CD14-positive monocyte (primary cell): ENCODE data around the gene CCN2. TPM values are rescaled to one million over a fixed set of nuclear protein-coding genes. Genes with fewer than 3 reads are reported as not detected.

Experiments used
- DNase-seq, 3 donors: peaks; one replicate each; pipeline ENCODE4 v3.0.0-alpha.2; 2011 to 2022
- H2AFZ ChIP-seq: 2 replicates; pipeline ENCODE4 v1.6.0; 2012; ENCODE audit warnings: mild to moderate bottlenecking, low read depth, low read length, inconsistent platforms; ENCODE audit not compliant: insufficient read depth, poor library complexity, severe bottlenecking
- H3K27ac ChIP-seq, 2 donors: 1 replicate in 1 of 2; 2 replicates in 1 of 2; pipeline ENCODE4 v1.5.1; 2012 to 2013; ENCODE audit warnings: low read length in 2 of 2, control low read depth in 1 of 2, inconsistent platforms in 1 of 2, low read depth in 1 of 2, mild to moderate bottlenecking in 1 of 2
- H3K27me3 ChIP-seq, 2 donors: one replicate each; pipeline versions ENCODE4 v1.6.0 to v1.6.1; 2011 to 2013; ENCODE audit warnings: low read length in 2 of 2; ENCODE audit not compliant: control insufficient read depth in 2 of 2, insufficient read depth in 2 of 2
- H3K36me3 ChIP-seq, 2 donors: replicated peaks in 1 of 2; 1 replicate in 1 of 2; 2 replicates in 1 of 2; pipeline versions ENCODE4 v1.5.1 to v1.6.1; 2012 to 2013; ENCODE audit warnings: low read length in 2 of 2, control low read depth in 1 of 2, inconsistent platforms in 1 of 2, mild to moderate bottlenecking in 1 of 2; ENCODE audit not compliant: insufficient read depth in 2 of 2, control insufficient read depth in 1 of 2
- H3K4me1 ChIP-seq, 2 donors: 1 replicate in 1 of 2; 2 replicates in 1 of 2; pipeline versions ENCODE4 v1.5.1 to v1.6.1; 2012 to 2013; ENCODE audit warnings: low read length in 2 of 2, control low read depth in 1 of 2, inconsistent platforms in 1 of 2, mild to moderate bottlenecking in 1 of 2, moderate library complexity in 1 of 2; ENCODE audit not compliant: insufficient read depth in 2 of 2, control insufficient read depth in 1 of 2
- H3K4me2 ChIP-seq: replicated peaks from 2 replicates; pipeline ENCODE3; 2012; ENCODE audit warnings: low read length, moderate library complexity, mild to moderate bottlenecking; ENCODE audit not compliant: poor library complexity, severe bottlenecking; ENCODE audit errors: extremely low read depth
- H3K4me3 ChIP-seq, 3 experiments: fragments of 200-600 bp in 1 of 3; sonication (generic) in 1 of 3; replicated peaks in 1 of 3; 1 replicate in 2 of 3; 2 replicates in 1 of 3; pipeline ENCODE4 v1.5.1; 2011 to 2013; ENCODE audit warnings: low read length in 3 of 3, mild to moderate bottlenecking in 3 of 3, control low read depth in 2 of 3, low read depth in 2 of 3, inconsistent platforms in 1 of 3, moderate library complexity in 1 of 3
- H3K79me2 ChIP-seq: 2 replicates; pipeline ENCODE4 v1.6.0; 2012; ENCODE audit warnings: mild to moderate bottlenecking, control low read depth, inconsistent platforms, low read length, moderate library complexity; ENCODE audit not compliant: insufficient read depth
- H3K9ac ChIP-seq: 2 replicates; pipeline ENCODE4 v1.6.0; 2017; ENCODE audit warnings: low read length, mild to moderate bottlenecking; ENCODE audit not compliant: insufficient read depth, poor library complexity, severe bottlenecking
- H3K9me3 ChIP-seq, 2 donors: replicated peaks in 1 of 2; 1 replicate in 1 of 2; 2 replicates in 1 of 2; pipeline versions ENCODE4 v1.5.1 to v1.6.1; 2012 to 2013; ENCODE audit warnings: low read length in 2 of 2, control low read depth in 1 of 2; ENCODE audit not compliant: control insufficient read depth in 1 of 2, insufficient read depth in 1 of 2
- H4K20me1 ChIP-seq: 2 replicates; pipeline ENCODE4 v1.6.0; 2012; ENCODE audit warnings: mild to moderate bottlenecking, low read length, control low read depth, moderate library complexity; ENCODE audit not compliant: insufficient read depth
- H3K27ac Mint-ChIP-seq, 7 donors: one replicate each; pipeline ENCODE4 v1.8.0; 2020; ENCODE audit warnings: mild to moderate bottlenecking in 7 of 7, mixed read lengths in 7 of 7, moderate library complexity in 6 of 7, inconsistent platforms in 2 of 7
- H3K27me3 Mint-ChIP-seq, 3 donors: one replicate each; pipeline ENCODE4 v1.8.0; 2021 to 2022; ENCODE audit warnings: low read depth in 3 of 3, mild to moderate bottlenecking in 3 of 3, mixed read lengths in 3 of 3, moderate library complexity in 3 of 3, inconsistent platforms in 1 of 3
- H3K36me3 Mint-ChIP-seq, 2 donors: one replicate each; pipeline ENCODE4 v1.8.0; 2020; ENCODE audit warnings: mixed read lengths in 2 of 2, inconsistent platforms in 1 of 2, mild to moderate bottlenecking in 1 of 2
- H3K4me1 Mint-ChIP-seq: one replicate; pipeline ENCODE4 v1.8.0; 2020; ENCODE audit warnings: mild to moderate bottlenecking, mixed read lengths
- H3K4me3 Mint-ChIP-seq, 2 donors: one replicate each; pipeline ENCODE4 v1.8.0; 2020; ENCODE audit warnings: mild to moderate bottlenecking in 2 of 2, mixed read lengths in 2 of 2, moderate library complexity in 1 of 2
- H3K9me3 Mint-ChIP-seq, 7 donors: one replicate each; pipeline ENCODE4 v1.8.0; 2020 to 2022; ENCODE audit warnings: mixed read lengths in 7 of 7, mild to moderate bottlenecking in 6 of 7, moderate library complexity in 6 of 7, inconsistent platforms in 2 of 7
- WGBS: methylation state at CpG from one replicate; pipeline ENCODE4 v1.1.5; 2013; ENCODE audit warnings: missing lambda C conversion rate; ENCODE audit not compliant: insufficient coverage; 5-methylcytosine and 5-hydroxymethylcytosine counted together
- intact Hi-C, 2 donors: fragments of 100-400 bp; cut with micrococcal nuclease; formaldehyde crosslinking; loops; one replicate each; pipeline versions ENCODE4 v1.15.0 to v1.15.1; 2023
- polyA plus RNA-seq, 3 donors: library from polyadenylated mRNA; depleted of rRNA in 1 of 3; unstranded in 2 of 3; stranded (reverse) in 1 of 3; fragments of 300-500 nt in 2 of 3; fragments of >200 nt in 1 of 3; fragmentation: Illumina TruSeq in 2 of 3; gene quantifications; 1 replicate in 2 of 3; 2 replicates in 1 of 3; pipeline ENCODE4 v1.2.3, GENCODE V29; 2012 to 2021
- TF ChIP-seq, protein P1 (sequence below): fragments of 200-600 bp; IDR thresholded peaks from one replicate; pipeline ENCODE4 v1.8.0; 2022; ENCODE audit warnings: antibody characterized with exemption, mild to moderate bottlenecking

Gene CCN2
- polyA plus RNA-seq, 3 donors, result not detected

GRCh38 chr6:131958542-131959470, 7.6 kb upstream of the CCN2 start:
- no peaks in the 10 kb centered on the region for H3K36me3 ChIP-seq
- no peaks in the 10 kb centered on the region for H3K4me1 Mint-ChIP-seq
- no peak overlapping the region for H3K4me3 ChIP-seq
- H3K9ac ChIP-seq, result no peak overlapping the region
- no peaks in the 10 kb centered on the region for H3K4me1 ChIP-seq
- H3K27ac Mint-ChIP-seq, result no peak overlapping the region
- no peaks in the 10 kb centered on the region for H3K9me3 Mint-ChIP-seq
- 76% methylated on average over 6 of the region's 11 CpGs for WGBS
- peaks cover 11 to 21% (median 12%) of the 10 kb centered on the region in 3 donors for H3K27me3 Mint-ChIP-seq
- H3K27ac ChIP-seq, result no peak overlapping the region
- H4K20me1 ChIP-seq, result no peaks in the 10 kb centered on the region
- TF ChIP-seq, protein P1, sequence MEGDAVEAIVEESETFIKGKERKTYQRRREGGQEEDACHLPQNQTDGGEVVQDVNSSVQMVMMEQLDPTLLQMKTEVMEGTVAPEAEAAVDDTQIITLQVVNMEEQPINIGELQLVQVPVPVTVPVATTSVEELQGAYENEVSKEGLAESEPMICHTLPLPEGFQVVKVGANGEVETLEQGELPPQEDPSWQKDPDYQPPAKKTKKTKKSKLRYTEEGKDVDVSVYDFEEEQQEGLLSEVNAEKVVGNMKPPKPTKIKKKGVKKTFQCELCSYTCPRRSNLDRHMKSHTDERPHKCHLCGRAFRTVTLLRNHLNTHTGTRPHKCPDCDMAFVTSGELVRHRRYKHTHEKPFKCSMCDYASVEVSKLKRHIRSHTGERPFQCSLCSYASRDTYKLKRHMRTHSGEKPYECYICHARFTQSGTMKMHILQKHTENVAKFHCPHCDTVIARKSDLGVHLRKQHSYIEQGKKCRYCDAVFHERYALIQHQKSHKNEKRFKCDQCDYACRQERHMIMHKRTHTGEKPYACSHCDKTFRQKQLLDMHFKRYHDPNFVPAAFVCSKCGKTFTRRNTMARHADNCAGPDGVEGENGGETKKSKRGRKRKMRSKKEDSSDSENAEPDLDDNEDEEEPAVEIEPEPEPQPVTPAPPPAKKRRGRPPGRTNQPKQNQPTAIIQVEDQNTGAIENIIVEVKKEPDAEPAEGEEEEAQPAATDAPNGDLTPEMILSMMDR, result no peak
- H3K27me3 ChIP-seq, result peaks cover 5 to 12% of the 10 kb centered on the region in 2 donors
- intact Hi-C loops, result no loop called here
- DNase-seq, result no peak
- H3K4me3 Mint-ChIP-seq, result no peak overlapping the region
- no peak overlapping the region for H3K4me2 ChIP-seq
- H3K79me2 ChIP-seq, result no peaks in the 10 kb centered on the region
- H3K36me3 Mint-ChIP-seq, result no peaks in the 10 kb centered on the region
- H2AFZ ChIP-seq, result no peak overlapping the region
- no peaks in the 10 kb centered on the region for H3K9me3 ChIP-seq

GRCh38 chr6:131958095-131958494, 6.9 kb upstream of the CCN2 start:
- no peak for DNase-seq
- Histone ChIP-seq H3K9ac (no peak overlapping the region), H3K36me3 (no peaks in the 10 kb centered on the region), H4K20me1 (no peaks in the 10 kb centered on the region), H3K27me3 (peaks cover 12 to 16% of the 10 kb centered on the region in 2 donors), H2AFZ (no peak overlapping the region), H3K4me1 (no peaks in the 10 kb centered on the region), H3K79me2 (no peaks in the 10 kb centered on the region), H3K27ac (no peak overlapping the region), H3K9me3 (no peaks in the 10 kb centered on the region), H3K4me3 (no peak overlapping the region), H3K4me2 (no peak overlapping the region)
- Mint-ChIP-seq H3K4me3 (no peak overlapping the region), H3K9me3 (no peaks in the 10 kb centered on the region), H3K4me1 (no peaks in the 10 kb centered on the region), H3K36me3 (no peaks in the 10 kb centered on the region), H3K27me3 (peaks cover 16 to 27% (median 17%) of the 10 kb centered on the region in 3 donors), H3K27ac (no peak overlapping the region)
- no CpG with 5 or more reads among the region's 3 CpGs for WGBS
- TF ChIP-seq, protein P1, result no peak
- intact Hi-C loops, result no loop called here
